Activated gamma-delta T cell treated with anti-CD3 and anti-CD28 coated beads, Interleukin-2, amount 50 U/mL, for 16 hours (primary cell): ENCODE results near the gene C2CD2L.
"Not testable (repeated sequence)": the region's sequence is repeated elsewhere in the genome, so short reads cannot be mapped to it uniquely, and the experiment has no call there.

ENCODE experiments used
- DNase-seq: peaks from one replicate; pipeline ENCODE4 v3.0.0-alpha.2; 2020; ENCODE audit warnings: low read depth

C2CD2L gene

DNA sequence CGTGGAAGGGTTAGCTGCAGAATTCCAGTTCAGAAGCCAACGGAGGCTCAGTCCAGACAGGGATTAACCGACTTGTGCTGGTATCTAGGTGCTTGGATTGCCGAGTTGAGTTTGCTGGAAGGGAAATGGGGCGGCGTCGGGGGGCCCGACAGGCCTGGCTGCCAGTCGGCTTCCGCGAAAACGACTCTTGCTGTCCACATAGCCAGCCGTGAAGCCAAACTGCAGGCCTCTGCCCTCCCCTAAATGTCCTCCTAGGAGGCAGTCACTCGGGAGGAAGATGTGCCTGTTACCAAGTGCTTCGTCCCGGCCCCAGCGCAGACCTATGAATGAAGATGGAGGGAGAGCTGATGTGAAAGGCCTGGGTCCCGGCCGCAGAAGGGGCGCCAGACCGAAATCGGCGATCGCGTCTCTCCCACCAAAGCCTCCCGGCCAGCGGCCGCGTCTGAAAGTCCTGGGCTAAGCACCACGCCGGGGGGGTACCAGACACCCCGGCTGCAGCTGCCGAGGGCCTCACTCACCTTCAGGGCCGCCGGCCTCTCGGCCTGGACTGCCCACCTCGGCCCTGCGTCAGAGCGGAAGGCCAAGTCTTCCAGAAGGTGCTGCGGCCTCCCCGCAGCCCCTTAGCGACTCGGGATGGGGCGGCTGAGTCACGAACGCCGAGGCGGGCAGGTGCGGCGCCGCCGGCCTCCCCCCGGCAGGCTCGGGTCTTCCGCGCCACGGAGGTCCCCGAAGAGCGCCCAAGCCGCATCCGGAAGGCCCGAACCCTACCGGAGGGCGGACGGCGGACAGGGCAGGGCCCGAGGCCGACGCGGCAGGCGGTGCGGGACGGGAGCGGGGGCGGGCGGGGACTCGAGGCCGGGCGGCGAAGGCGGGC is 13.0 kb upstream of the C2CD2L start:
- DNase-seq, result no peak

DNA sequence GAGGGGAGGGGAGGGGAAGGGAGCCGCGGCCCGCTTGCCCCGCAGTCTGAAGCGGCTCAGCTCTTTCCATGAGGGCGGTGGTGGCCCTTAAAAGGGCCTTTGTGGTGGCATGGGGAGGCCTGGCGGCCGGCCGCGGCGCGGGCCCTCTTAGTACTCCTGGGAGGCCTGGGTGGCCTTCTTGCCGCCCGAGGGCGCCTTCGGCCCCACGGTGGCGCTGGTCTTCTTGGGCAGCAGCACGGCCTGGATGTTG is 12.4 kb upstream of the C2CD2L start:
- peak; percentile 49 for DNase-seq

- peak; percentile 99 for DNase-seq
Observed at GRCh38 chr11:119095066-119095880, 11.9 kb upstream of the C2CD2L start.

- DNase-seq, result no peak
Observed at GRCh38 chr11:119099711-119100110, 7.4 kb upstream of the C2CD2L start.

- DNase-seq, result no peak
Observed at GRCh38 chr11:119100246-119100970, 6.7 kb upstream of the C2CD2L start.

- DNase-seq, result no peak
Observed at GRCh38 chr11:119100994-119101758, 6.0 kb upstream of the C2CD2L start.

- DNase-seq, result peak; percentile 75
Observed at GRCh38 chr11:119101759-119102423, 5.3 kb upstream of the C2CD2L start, which contains the start of gene DPAGT1. DPAGT1 (minus strand) TSS chr11:119101853; CDS start chr11:119101655, 198 bp downstream.

DNA sequence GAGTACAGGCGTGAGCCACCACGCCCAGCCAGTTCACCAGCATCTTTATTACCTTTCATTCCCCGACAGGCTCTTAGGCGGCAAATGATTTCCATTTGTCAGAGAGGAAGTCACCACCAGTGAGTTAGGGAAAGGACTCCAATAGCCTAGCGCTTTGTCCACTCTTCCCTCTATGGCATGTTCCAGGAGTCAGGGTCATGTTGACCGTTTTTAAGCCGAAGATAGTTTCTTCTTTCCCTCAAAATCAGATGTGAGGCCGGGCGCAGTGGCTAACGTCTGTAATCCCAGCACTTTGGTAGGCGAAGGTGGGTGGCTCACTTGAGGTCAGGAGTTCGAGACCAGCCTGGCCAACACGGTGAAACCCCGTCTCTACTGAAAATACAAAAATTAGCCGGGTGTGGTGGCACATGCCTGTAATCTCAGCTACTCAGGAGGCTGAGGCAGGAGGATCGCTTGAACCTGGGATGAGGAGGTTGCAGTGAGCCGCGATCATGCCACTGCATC is 3.9 kb upstream of the C2CD2L start:
- not testable (repeated sequence) for DNase-seq

GRCh38 chr11:119103793-119104192 is 3.4 kb upstream of the C2CD2L start:
- DNase-seq, result no peak

GRCh38 chr11:119107538-119108145 is 498 bp downstream of the C2CD2L start:
- no peak for DNase-seq

DNA sequence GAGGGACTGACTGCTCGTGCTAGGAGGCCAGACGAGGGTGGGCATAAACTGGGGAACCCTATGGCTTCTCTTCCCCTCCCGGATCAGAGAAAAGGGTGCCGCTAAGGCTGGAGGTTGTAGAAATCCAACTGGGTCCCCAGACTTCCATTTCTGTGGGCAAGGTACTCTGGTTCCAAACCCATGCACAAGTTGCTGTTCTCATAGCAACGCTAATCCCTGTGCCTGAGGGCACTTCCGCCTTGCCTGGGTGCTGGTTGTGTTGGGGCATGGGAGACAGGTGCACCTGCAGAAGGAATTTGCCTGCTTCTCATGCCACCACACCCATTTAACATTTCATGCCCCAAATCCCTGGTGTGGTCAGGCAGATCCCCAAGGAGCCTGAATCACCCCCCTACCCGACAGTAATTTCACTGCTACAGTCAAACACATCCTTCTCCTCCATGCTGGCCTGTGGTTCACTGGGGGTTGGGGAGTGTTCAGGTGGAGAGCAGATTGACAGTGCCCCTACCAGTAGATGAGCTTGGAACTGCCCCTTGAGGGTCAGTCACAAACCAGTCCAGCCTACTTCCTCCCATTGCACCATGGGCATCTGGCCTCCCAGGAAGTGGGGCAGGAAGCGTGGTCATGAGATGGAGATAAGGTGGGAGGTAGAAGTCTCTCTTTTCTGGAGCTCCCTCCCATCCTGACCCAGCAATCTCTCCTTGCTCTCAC is 1.2 kb downstream of the C2CD2L start:
- DNase-seq, result no peak

DNA sequence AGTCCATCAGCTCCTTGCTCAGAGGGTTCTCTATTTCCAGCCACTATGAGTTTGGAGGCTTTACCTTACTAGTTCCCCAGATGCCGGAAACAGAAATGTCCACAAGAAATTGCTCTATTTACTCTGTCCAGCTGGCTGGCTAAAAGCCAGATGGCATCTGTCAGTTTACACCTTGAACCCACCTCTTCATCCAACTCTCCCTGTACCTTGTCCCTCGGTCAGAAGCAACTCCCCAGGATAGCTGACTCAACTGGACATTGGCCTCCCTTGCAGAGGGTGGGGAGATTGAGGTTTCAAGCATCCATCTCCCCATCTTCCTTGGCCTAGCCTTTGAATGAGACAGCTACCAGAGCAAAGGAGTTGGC is 1.7 kb downstream of the C2CD2L start:
- no peak for DNase-seq

DNA sequence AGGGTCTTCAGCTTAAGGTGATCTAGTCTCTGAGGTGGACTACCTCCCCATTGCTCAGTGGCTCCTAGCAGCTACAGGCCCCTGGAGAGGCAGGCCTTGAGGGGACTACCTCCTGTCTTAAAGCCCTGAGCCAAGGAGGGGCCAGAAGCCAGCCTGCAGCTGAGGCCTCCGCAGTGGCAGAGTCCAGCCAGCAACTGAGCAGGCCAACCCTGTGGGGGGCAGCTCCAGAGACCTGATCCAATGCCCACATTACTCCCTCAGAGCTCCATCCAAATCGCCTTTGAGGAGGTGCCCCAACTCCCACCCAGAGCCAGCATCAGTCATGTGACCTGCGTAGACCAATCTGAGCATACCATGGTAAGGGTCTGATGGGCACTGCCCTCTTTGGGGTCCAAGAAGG is 2.7 kb downstream of the C2CD2L start:
- DNase-seq, result no peak

DNA sequence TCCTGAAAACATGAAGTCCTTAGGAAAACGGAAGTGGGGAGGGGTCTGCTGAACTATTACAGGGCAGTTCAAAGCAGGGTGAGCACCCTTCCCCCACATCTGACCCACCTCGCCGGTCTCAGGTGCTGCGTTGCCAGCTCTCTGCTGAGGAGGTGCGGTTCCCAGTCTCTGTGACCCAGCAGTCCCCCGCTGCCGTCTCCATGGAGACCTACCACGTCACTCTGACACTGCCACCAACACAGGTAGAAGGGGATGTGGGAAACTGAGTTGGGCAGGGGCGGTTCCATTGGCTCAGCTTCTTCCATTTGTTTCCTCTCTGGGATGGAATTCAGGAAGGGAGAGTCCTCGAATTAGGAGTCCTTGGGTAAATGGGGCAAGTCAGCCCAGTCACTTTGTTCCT is 3.3 kb downstream of the C2CD2L start:
- DNase-seq, result no peak

GRCh38 chr11:119111361-119111925 is 4.3 kb downstream of the C2CD2L start:
- no peak for DNase-seq

- DNase-seq, result no peak
Observed at GRCh38 chr11:119112314-119113020, 5.3 kb downstream of the C2CD2L start.

DNA sequence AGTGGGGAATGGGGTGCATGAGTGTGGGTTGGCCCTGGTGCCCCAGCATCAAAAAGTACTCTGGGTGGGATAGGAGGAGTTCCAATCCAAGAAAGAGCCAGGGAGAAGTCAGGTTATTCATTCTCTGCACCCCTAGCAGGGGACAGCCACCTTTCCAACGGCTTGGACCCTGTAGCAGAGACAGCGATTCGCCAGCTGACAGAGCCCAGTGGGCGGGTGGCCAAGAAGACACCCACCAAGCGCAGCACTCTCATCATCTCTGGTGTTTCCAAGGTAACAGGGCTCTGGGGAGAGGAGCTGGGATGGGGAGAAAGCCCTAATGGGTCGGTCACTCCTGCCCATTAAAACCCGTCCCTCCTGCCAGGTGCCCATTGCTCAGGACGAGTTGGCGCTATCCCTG is 6.6 kb downstream of the C2CD2L start:
- no peak for DNase-seq

DNA sequence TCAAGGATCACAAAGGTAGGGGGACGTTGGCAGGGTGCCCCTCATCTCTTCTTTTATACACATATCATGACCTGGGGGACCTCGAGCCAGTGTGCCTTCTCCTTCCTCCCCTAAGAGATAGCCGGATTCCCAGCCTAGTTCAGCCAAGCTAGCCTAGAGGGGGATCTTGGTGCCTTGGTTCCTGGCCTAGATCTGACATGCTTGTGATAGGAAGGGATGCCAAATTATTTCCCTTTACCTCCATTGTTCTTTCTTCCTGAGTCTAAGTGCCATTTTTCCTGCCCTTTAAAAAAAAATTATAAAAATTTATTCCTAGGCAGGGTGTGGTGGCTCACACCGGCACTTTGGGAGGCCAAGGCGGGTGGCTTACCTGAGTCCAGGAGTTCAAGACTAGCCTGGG is 7.2 kb downstream of the C2CD2L start:
- DNase-seq, result no peak
